Bronchial epithelial cell (primary cell): ENCODE data around the gene NUP214. TPM values are rescaled to one million over a fixed set of nuclear protein-coding genes. Genes with fewer than 3 reads are reported as not detected.

ENCODE experiments used
- DNase-seq: peaks from one replicate; pipeline ENCODE4 v3.0.0-alpha.2; 2010; ENCODE audit warnings: low read depth
- FAIRE-seq: peaks from 2 replicates; lab custom pipeline; 2011; peaks lifted over from hg19 to GRCh38; lab: Jason Lieb, UNC
- H3K27me3 ChIP-seq: 2 replicates; pipeline ENCODE4 v1.5.1; 2011; ENCODE audit warnings: low read length; ENCODE audit not compliant: control insufficient read depth, insufficient read depth
- H3K36me3 ChIP-seq: 2 replicates; pipeline ENCODE4 v1.5.1; 2011; ENCODE audit warnings: low read length; ENCODE audit not compliant: control insufficient read depth, insufficient read depth
- H3K4me3 ChIP-seq: 2 replicates; pipeline ENCODE4 v1.5.1; 2011; ENCODE audit warnings: mild to moderate bottlenecking, low read depth, low read length, control low read depth
- CTCF ChIP-seq: IDR thresholded peaks from 2 replicates; pipeline ENCODE4 v1.5.1; 2011; ENCODE audit warnings: mild to moderate bottlenecking, moderate library complexity, low read length, control low read depth, inconsistent platforms; ENCODE audit not compliant: insufficient read depth, severe bottlenecking
- total RNA-seq: library from RNA; depleted of rRNA; stranded (reverse); fragments of >200 nt; gene quantifications from 2 replicates; pipeline ENCODE4 v1.2.1, GENCODE V29; 2014

The NUP214 gene
- total RNA-seq, 1 donor from 2014 or later: 8.4 TPM

GRCh38 chr9:131257266-131258025 lies 132.1 kb downstream of the NUP214 start:
- no peak for TF ChIP-seq CTCF
- Histone ChIP-seq H3K4me3 (no peak overlapping the region), H3K36me3 (no peaks in the 10 kb centered on the region), H3K27me3 (peaks cover 4% of the 10 kb centered on the region)
- DNase-seq (no peak), FAIRE-seq (no peak)

GRCh38 chr9:131258186-131258585 lies 132.8 kb downstream of the NUP214 start:
- H3K36me3 ChIP-seq: no peaks in the 10 kb centered on the region
- no peak overlapping the region for H3K4me3 ChIP-seq
- H3K27me3 ChIP-seq: peaks cover 4% of the 10 kb centered on the region
- no peak for TF ChIP-seq CTCF
- DNase-seq: no peak
- no peak for FAIRE-seq

- no peak for FAIRE-seq
- DNase-seq: no peak
- no peak for TF ChIP-seq CTCF
- no peak overlapping the region for H3K4me3 ChIP-seq
- peaks cover 4% of the 10 kb centered on the region for H3K27me3 ChIP-seq
- no peaks in the 10 kb centered on the region for H3K36me3 ChIP-seq
These were observed 133.5 kb downstream of the NUP214 start for GRCh38 chr9:131258698-131259431.

- Histone ChIP-seq H3K27me3 (peaks cover 4% of the 10 kb centered on the region), H3K4me3 (no peak overlapping the region), H3K36me3 (no peaks in the 10 kb centered on the region)
- FAIRE-seq (no peak), DNase-seq (no peak)
- no peak for TF ChIP-seq CTCF
These were observed 134.1 kb downstream of the NUP214 start for GRCh38 chr9:131259432-131259898.

- H3K36me3 ChIP-seq: no peaks in the 10 kb centered on the region
- FAIRE-seq (no peak), DNase-seq (no peak)
- H3K4me3 ChIP-seq: no peak overlapping the region
- TF ChIP-seq CTCF: no peak
- peaks cover 4% of the 10 kb centered on the region for H3K27me3 ChIP-seq
These were observed 134.7 kb downstream of the NUP214 start for GRCh38 chr9:131259916-131260597.
